RWPE1 (cell line): ENCODE results near the gene APBA3.
A peak's percentile ranks its signal among the peaks of the same experiment; 100 is the strongest.

Experiments used
- CTCF ChIA-PET: fragments of 350-600 bp; sonication (Branson Sonifier 250); formaldehyde crosslinking; extraction: SDS; loops from one replicate; lab custom pipeline; 2021; lab: Yijun Ruan, JAX
- POLR2A ChIA-PET: fragments of 400-600 bp; formaldehyde crosslinking; extraction: SDS; loops from one replicate; lab custom pipeline; 2020; ENCODE audit warnings: antibody characterized with exemption; ENCODE audit not compliant: low non-redundant PET; lab: Yijun Ruan, JAX
- DNase-seq: peaks from one replicate; pipeline ENCODE4 v3.0.0; 2012; ENCODE audit warnings: low spot score
- H3K27ac ChIP-seq: fragments of 450-650 bp; 2 replicates; pipeline ENCODE4 v1.5.1; 2017
- TF ChIP-seq, protein P1 (sequence below): fragments of 450-650 bp; conservative IDR thresholded peaks from 2 replicates; pipeline ENCODE4 v1.5.1; 2017; ENCODE audit warnings: low read depth, mild to moderate bottlenecking

The APBA3 gene

DNA sequence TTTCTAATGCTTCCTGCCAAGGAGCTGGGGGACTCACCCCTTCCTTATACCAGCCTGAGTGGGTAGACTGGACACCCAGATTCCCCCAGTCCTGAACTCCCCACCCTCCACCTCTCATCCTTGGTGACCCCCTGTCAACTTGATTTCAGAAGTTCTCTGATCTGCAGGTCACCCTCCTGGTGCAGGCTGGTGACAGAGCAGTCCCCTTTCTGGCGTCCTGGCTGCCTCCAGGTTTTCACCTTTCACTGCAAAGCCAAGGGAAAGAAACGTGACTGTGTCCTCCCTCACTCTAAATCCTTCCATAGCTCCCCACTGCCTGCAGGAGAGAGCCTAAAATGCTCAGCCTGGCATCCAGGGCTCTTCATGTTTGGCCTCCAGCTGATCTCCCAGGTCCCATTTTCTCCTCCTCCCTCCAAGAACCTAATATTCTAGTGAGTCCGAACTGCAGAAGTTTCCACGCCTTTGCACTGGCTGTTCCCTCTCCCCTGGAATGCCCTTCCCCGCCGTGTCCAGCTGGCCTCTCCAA lies 28.8 kb upstream of the APBA3 start:
- TF ChIP-seq, protein P1, sequence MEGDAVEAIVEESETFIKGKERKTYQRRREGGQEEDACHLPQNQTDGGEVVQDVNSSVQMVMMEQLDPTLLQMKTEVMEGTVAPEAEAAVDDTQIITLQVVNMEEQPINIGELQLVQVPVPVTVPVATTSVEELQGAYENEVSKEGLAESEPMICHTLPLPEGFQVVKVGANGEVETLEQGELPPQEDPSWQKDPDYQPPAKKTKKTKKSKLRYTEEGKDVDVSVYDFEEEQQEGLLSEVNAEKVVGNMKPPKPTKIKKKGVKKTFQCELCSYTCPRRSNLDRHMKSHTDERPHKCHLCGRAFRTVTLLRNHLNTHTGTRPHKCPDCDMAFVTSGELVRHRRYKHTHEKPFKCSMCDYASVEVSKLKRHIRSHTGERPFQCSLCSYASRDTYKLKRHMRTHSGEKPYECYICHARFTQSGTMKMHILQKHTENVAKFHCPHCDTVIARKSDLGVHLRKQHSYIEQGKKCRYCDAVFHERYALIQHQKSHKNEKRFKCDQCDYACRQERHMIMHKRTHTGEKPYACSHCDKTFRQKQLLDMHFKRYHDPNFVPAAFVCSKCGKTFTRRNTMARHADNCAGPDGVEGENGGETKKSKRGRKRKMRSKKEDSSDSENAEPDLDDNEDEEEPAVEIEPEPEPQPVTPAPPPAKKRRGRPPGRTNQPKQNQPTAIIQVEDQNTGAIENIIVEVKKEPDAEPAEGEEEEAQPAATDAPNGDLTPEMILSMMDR = no peak
- no peak for DNase-seq
- no peak overlapping the region for H3K27ac ChIP-seq
- ChIA-PET POLR2A (interaction anchor here (0.5 to 0.6 kb wide), 2 partner anchors 94 to 164 kb away, joined by 7 read pairs; no protein-coding TSS in a partner anchor), CTCF (interaction anchor here (0.6 to 0.7 kb wide), 2 partner anchors 27 to 71 kb away, joined by 3 to 5 read pairs; no protein-coding TSS in a partner anchor)

- POLR2A ChIA-PET = no interaction called here
- CTCF ChIA-PET = interaction anchor here (0.6 kb wide), 1 partner anchor 123 kb away, joined by 3 read pairs; no protein-coding TSS in a partner anchor
- TF ChIP-seq, protein P1 = no peak
- DNase-seq = no peak
- no peak overlapping the region for H3K27ac ChIP-seq
Observed at GRCh38 chr19:3788996-3789778, 27.7 kb upstream of the APBA3 start.

GRCh38 chr19:3785938-3786824 lies 24.7 kb upstream of the APBA3 start, which contains the start of gene MATK:
Gene MATK (minus strand): TSS chr19:3786381. CDS start chr19:3785135, 1,246 bp downstream.
- CTCF ChIA-PET = no interaction called here
- TF ChIP-seq, protein P1 = no peak
- no peak within 1 kb of the TSS for H3K27ac ChIP-seq
- POLR2A ChIA-PET = no interaction called here
- DNase-seq = peak; percentile 21

DNA sequence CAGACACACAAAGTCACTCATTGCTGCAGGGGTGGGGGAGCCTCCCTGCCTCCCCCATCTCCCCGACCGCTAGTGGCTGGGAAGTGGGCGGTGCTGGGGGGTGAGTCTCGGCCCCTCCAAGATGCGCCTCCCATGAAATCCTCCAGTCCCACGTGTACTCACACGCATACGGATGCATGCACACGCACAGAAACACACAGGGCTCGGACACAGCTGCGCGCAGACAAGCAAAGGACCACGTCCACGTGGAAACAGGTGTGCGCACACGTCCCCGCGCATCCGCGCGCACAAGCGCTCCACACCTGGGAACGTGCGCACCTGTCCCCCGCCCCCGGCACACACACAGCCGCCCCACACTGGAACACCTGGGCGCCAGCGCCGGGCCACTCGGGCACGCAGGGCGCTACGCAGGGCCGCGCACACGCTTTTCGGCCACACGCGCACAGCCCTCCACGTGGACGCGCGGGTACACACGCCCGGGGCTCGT lies 24.0 kb upstream of the APBA3 start:
- CTCF ChIA-PET = no interaction called here
- H3K27ac ChIP-seq = no peak overlapping the region
- DNase-seq = no peak
- POLR2A ChIA-PET = no interaction called here
- TF ChIP-seq, protein P1 = no peak

DNA sequence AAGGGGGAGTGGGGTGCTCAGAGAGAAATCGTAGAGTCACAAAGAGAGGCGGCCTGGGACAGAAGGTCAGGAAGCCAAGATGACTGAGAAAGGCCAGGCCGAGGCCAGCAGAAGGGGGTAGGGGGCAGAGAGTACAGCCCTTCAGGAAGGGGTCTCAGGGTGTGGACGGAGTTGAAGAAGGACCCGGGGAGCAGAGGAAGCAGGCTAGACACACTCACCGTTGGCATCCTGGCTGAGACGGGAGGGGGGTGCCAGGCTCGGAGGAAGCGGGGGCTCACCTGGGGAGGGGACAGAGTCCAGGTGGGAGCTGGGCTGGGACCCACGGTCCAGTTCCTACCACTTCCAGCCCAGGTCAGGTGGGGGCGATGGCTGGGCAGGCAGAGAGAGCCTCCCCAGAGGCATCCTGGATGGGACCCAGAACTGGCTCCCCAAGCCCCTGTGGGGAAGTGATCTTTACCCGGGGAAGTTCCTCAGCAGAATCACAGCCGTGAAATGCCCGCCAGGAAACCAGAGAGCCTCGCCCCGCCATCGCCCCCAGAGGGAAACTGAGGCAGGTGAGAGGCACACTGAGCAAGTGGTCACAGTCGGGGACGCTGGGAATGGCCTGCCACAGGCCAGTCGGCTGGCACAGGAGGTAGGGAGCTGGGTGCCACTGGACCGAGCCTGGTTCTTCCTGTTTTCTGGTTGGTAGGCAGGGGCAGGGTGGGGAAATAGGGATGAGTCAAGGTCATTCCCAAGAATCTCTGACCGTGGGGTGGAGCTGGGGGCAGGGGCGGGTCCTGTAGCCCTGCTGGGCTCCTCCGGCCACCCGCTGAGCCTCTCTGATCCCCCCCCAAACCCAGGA lies 23.3 kb upstream of the APBA3 start:
- H3K27ac ChIP-seq = no peak overlapping the region
- DNase-seq = peak; percentile 64
- TF ChIP-seq, protein P1 = no peak
- CTCF ChIA-PET = no interaction called here
- POLR2A ChIA-PET = no interaction called here
